Left ventricle myocardium inferior (tissue), 1 donor: ENCODE results near the gene DDX59. TPM values are rescaled to one million over a fixed set of nuclear protein-coding genes. Genes with fewer than 3 reads are reported as not detected.

Experiments used
- DNase-seq: peaks from one replicate; pipeline ENCODE4 v3.0.0-alpha.2; 2020
- H3K27ac ChIP-seq: fragments of 200-600 bp; replicated peaks from 2 replicates; pipeline ENCODE4 v1.8.0; 2021
- H3K27me3 ChIP-seq: fragments of 200-600 bp; 2 replicates; pipeline ENCODE4 v1.8.0; 2021; ENCODE audit warnings: low read depth
- H3K36me3 ChIP-seq: fragments of 200-600 bp; 2 replicates; pipeline ENCODE4 v1.8.0; 2021
- H3K4me1 ChIP-seq: fragments of 200-600 bp; 2 replicates; pipeline ENCODE4 v1.8.0; 2021
- H3K4me3 ChIP-seq: fragments of 200-600 bp; 2 replicates; pipeline ENCODE4 v1.8.0; 2021; ENCODE audit warnings: mild to moderate bottlenecking, moderate library complexity
- H3K9me3 ChIP-seq: fragments of 200-600 bp; replicated peaks from 2 replicates; pipeline ENCODE4 v1.8.0; 2021
- intact Hi-C: fragments of 100-400 bp; cut with micrococcal nuclease; formaldehyde crosslinking; loops from one replicate; pipeline ENCODE4 v1.11.0; 2022
- total RNA-seq: library from RNA; stranded (reverse); fragmentation: NEBNext Ultra II Directional; extraction: Animal tissue kit (Norgen Biotek cat#: 25700); gene quantifications from one replicate; pipeline ENCODE4 v1.2.1, GENCODE V29; 2021
- TF ChIP-seq, protein P1 (sequence below): fragments of 200-600 bp; IDR thresholded peaks from 2 replicates; pipeline ENCODE4 v1.8.0; 2021; ENCODE audit warnings: antibody characterized with exemption, mild to moderate bottlenecking, borderline replicate concordance
- donor health status: DM: no; HTN: yes; CAD: no; lungs with severe emphysema.

Gene DDX59
- total RNA-seq, 1 donor from 2014 or later: 11.9 TPM

DNA sequence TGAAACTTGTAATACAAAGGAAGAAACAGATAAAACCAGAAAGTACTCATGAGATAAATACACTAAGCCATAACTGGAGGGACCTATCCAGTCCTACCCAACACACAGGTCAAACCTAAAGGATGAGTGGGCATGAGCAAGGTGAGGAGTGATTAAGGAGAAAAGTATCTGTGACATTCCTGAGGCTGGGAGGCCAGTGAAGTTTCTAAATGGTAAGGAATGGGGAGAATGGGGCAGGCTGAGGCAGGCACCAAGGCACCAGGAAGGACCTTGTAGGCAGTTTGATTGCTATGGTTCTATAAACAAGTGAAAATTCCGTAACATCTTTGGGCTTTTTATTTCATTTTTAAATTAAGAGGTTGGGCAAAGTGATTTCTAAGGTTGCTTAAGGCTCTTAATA, 10.4 kb downstream of the DDX59 start:
- TF ChIP-seq, protein P1, sequence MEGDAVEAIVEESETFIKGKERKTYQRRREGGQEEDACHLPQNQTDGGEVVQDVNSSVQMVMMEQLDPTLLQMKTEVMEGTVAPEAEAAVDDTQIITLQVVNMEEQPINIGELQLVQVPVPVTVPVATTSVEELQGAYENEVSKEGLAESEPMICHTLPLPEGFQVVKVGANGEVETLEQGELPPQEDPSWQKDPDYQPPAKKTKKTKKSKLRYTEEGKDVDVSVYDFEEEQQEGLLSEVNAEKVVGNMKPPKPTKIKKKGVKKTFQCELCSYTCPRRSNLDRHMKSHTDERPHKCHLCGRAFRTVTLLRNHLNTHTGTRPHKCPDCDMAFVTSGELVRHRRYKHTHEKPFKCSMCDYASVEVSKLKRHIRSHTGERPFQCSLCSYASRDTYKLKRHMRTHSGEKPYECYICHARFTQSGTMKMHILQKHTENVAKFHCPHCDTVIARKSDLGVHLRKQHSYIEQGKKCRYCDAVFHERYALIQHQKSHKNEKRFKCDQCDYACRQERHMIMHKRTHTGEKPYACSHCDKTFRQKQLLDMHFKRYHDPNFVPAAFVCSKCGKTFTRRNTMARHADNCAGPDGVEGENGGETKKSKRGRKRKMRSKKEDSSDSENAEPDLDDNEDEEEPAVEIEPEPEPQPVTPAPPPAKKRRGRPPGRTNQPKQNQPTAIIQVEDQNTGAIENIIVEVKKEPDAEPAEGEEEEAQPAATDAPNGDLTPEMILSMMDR: no peak
- Histone ChIP-seq H3K4me1 (no peaks in the 10 kb centered on the region), H3K36me3 (peaks cover 89% of the 10 kb centered on the region), H3K27me3 (no peaks in the 10 kb centered on the region), H3K27ac (no peak overlapping the region), H3K9me3 (no peaks in the 10 kb centered on the region), H3K4me3 (no peak overlapping the region)
- no peak for DNase-seq
- intact Hi-C loops: no loop called here

DNA sequence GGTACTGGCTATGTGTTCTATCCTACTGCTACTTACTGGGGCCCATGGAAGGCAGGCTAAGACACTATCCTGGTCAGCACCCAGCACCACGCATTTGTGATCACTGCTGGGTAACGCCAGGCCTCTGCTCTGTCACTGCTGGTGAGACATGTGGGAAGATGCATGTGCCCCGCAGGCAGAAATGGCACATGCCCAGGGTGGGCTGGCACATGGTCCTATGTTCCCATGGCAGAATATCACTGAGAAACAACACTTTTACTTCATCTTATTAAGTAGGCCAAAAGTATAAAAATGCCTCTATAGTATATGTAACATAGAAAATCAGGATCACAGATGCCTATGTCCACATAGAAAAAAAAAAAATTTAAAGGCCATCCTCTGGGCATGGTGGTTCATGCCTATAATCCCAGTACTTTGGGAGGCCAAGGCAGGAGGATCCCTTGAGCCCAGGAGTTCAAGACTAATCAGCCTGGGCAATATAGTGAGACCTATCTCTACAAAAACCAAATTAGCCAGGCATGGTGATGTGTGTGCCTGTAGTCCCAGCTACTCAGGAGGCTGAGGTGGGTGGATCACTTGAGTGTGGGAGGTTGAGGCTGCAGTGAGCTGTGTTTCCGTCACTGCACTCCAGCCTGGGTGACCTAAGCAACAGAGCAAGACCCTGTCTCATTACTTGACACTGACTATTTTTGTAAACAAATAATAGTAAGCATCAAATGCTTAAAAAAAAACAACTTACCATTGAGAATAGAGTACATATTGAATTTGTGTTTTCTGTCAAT, 11.5 kb downstream of the DDX59 start:
- Histone ChIP-seq H3K4me3 (no peak overlapping the region), H3K9me3 (no peaks in the 10 kb centered on the region), H3K4me1 (no peaks in the 10 kb centered on the region), H3K27me3 (no peaks in the 10 kb centered on the region), H3K27ac (no peak overlapping the region), H3K36me3 (peaks cover 90% of the 10 kb centered on the region)
- DNase-seq: no peak
- TF ChIP-seq, protein P1: no peak
- intact Hi-C loops: no loop called here

DNA sequence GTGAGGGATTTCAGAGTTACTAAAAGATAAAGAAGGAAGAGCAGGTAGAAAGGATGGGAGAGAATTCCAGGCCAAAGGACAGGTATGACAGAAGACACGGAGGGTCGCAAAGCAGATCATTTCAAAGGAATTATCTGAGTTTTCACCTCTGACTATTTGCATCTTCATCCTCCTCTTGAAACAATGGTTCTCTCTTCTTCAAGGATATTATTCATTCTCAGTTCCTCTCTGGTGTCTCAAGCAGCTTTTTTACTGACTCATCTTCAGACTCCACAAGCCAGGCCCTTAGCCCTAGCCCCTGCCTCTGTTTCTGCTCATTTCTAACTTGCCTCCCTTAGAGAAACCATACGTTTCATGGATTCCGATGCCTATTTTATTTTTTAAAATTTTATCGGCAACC, 15.0 kb downstream of the DDX59 start:
- no peaks in the 10 kb centered on the region for H3K9me3 ChIP-seq
- no peak overlapping the region for H3K4me3 ChIP-seq
- H3K27me3 ChIP-seq: no peaks in the 10 kb centered on the region
- H3K36me3 ChIP-seq: peaks cover 63% of the 10 kb centered on the region
- no peak overlapping the region for H3K27ac ChIP-seq
- DNase-seq: no peak
- TF ChIP-seq, protein P1: no peak
- no peaks in the 10 kb centered on the region for H3K4me1 ChIP-seq
- intact Hi-C loops: no loop called here

DNA sequence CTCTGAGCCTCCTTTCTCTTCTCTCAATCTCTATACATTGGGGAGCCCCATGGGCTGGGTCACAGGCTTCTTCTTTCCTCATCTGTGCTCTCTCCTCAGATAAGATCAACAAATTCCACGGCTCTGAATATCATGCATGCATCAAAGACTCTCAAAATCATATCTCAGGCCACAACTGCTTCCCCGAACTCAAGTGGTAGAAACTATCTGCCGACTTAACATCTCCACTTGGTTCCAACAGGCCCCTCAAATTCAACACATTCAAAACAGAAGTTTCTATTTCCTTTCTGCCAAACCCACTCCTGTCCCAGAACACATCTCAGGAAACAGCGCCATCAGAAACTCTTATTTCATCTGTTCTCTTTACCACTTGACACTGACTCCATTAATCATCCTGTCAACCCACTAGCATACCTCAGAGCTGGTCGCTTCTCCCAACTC, 16.7 kb downstream of the DDX59 start:
- DNase-seq: no peak
- H3K36me3 ChIP-seq: peaks cover 60% of the 10 kb centered on the region
- H3K27ac ChIP-seq: no peak overlapping the region
- intact Hi-C loops: no loop called here
- TF ChIP-seq, protein P1: no peak
- no peaks in the 10 kb centered on the region for H3K9me3 ChIP-seq
- H3K4me3 ChIP-seq: no peak overlapping the region
- no peaks in the 10 kb centered on the region for H3K4me1 ChIP-seq
- H3K27me3 ChIP-seq: no peaks in the 10 kb centered on the region

DNA sequence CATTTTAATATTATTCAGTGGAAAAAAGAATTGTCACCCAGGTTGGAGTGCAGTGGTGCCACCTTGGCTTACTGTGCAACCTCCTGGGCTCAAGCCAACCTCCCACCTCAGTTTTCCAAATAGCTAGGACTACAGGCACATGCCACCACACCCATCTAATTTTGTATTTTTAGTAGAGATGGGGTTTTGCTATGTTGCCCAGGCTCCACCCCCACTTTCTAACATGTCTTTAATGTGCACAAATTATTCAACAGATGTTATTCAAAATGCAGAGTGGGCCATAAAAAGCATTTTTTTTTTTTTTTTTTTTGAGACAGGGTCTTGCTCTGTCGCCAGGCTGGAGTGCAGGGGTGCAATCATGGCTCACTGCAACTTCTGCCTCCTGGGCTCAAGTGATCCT, 17.3 kb downstream of the DDX59 start:
- DNase-seq: no peak
- Histone ChIP-seq H3K4me3 (no peak overlapping the region), H3K4me1 (no peaks in the 10 kb centered on the region), H3K27ac (no peak overlapping the region), H3K36me3 (peaks cover 61% of the 10 kb centered on the region), H3K27me3 (no peaks in the 10 kb centered on the region), H3K9me3 (no peaks in the 10 kb centered on the region)
- intact Hi-C loops: no loop called here
- TF ChIP-seq, protein P1: no peak
